Endodermal cell (in vitro differentiated cells): ENCODE results near the gene SRGN. TPM values are rescaled to one million over a fixed set of nuclear protein-coding genes. Genes with fewer than 3 reads are reported as not detected.

ENCODE experiments used
- DNase-seq: peaks from one replicate; pipeline ENCODE4 v3.0.0-alpha.2; 2017
- H3K27ac ChIP-seq: 2 replicates; pipeline ENCODE4 v1.5.1; 2013; ENCODE audit warnings: mild to moderate bottlenecking, low read depth, low read length, moderate library complexity
- H3K27me3 ChIP-seq: 2 replicates; pipeline ENCODE4 v1.6.1; 2013; ENCODE audit warnings: mild to moderate bottlenecking, low read length, moderate library complexity; ENCODE audit not compliant: insufficient read depth, control insufficient read depth, poor library complexity, severe bottlenecking
- H3K36me3 ChIP-seq: 2 replicates; pipeline ENCODE4 v1.7.0; 2013; ENCODE audit warnings: mild to moderate bottlenecking, low read length, moderate library complexity; ENCODE audit not compliant: control insufficient read depth, insufficient read depth
- H3K4me1 ChIP-seq: one replicate; pipeline ENCODE4 v1.7.0; 2013; ENCODE audit warnings: low read length; ENCODE audit not compliant: control insufficient read depth, insufficient read depth
- H3K4me3 ChIP-seq: 2 replicates; pipeline ENCODE4 v1.5.1; 2013; ENCODE audit warnings: mild to moderate bottlenecking, low read length, moderate library complexity
- H3K9ac ChIP-seq: 2 replicates; pipeline ENCODE4 v1.6.1; 2013; ENCODE audit warnings: mild to moderate bottlenecking, low read length, moderate library complexity; ENCODE audit not compliant: poor library complexity, severe bottlenecking; ENCODE audit errors: extremely low read depth
- H3K9me3 ChIP-seq: 2 replicates; pipeline ENCODE4 v1.6.1; 2013; ENCODE audit warnings: mild to moderate bottlenecking, low read length, moderate library complexity; ENCODE audit not compliant: control insufficient read depth
- H3K27ac Mint-ChIP-seq: 2 replicates; pipeline ENCODE4 v1.8.0; 2020; ENCODE audit warnings: mixed read lengths
- H3K27me3 Mint-ChIP-seq: 2 replicates; pipeline ENCODE4 v1.8.0; 2021; ENCODE audit warnings: mild to moderate bottlenecking, mixed read lengths; ENCODE audit not compliant: insufficient read depth
- H3K36me3 Mint-ChIP-seq: 2 replicates; pipeline ENCODE4 v1.8.0; 2020; ENCODE audit warnings: low read depth, mixed read lengths
- H3K4me1 Mint-ChIP-seq: 2 replicates; pipeline ENCODE4 v1.8.0; 2020; ENCODE audit warnings: mixed read lengths
- H3K4me3 Mint-ChIP-seq: 2 replicates; pipeline ENCODE4 v1.8.0; 2020; ENCODE audit warnings: mild to moderate bottlenecking, moderate library complexity, mixed read lengths
- H3K9me3 Mint-ChIP-seq: 2 replicates; pipeline ENCODE4 v1.8.0; 2020; ENCODE audit warnings: mild to moderate bottlenecking, mixed read lengths
- WGBS, 2 experiments: methylation state at CpG; one replicate each; pipeline versions ENCODE4 v1.1.5 to v1.1.7; 2013; ENCODE audit warnings: missing lambda C conversion rate in 2 of 2, mixed read lengths in 1 of 2; ENCODE audit not compliant: insufficient coverage in 1 of 2, insufficient read length in 1 of 2; 5-methylcytosine and 5-hydroxymethylcytosine counted together
- total RNA-seq, 2 donors: library from RNA; stranded (reverse); fragmentation: NEBNext Ultra II Directional in 1 of 2; extraction: Animal tissue kit (Norgen Biotek cat#: 25700) in 1 of 2; gene quantifications; 2 replicates in 1 of 2; 3 replicates in 1 of 2; pipeline ENCODE4 v1.2.1, GENCODE V29; 2021
- TF ChIP-seq, protein P1 (sequence below): fragments of 200-600 bp; sonication (generic); conservative IDR thresholded peaks from 2 replicates; pipeline ENCODE4 v1.5.0; 2021; ENCODE audit warnings: antibody characterized with exemption, mild to moderate bottlenecking

The SRGN gene
- total RNA-seq, 2 donors from 2014 or later: not detected

DNA sequence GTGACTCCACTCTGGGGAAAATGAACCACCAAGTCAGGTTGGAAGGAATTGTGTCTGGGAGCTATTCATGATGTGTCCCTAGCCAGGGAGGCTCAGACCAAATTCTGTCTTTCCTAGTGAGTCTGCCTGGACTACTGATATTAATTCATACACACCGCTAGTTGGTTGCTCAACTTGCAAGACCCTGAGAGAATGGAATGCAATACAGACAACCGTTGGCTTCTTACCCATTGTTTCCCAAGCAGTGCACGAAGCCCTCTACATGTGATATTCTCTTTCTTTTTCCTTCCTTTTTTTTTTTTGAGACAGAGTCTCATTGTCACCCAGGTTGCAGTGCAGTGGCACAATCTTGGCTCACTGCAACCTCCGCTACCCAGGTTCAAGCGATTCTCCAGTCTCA lies 19.4 kb upstream of the SRGN start:
- Histone ChIP-seq H3K27me3 (peaks cover 6% of the 10 kb centered on the region), H3K27ac (no peak overlapping the region), H3K9ac (no peak overlapping the region), H3K4me3 (no peak overlapping the region), H3K9me3 (no peaks in the 10 kb centered on the region), H3K36me3 (no peaks in the 10 kb centered on the region), H3K4me1 (no peaks in the 10 kb centered on the region)
- TF ChIP-seq, protein P1, sequence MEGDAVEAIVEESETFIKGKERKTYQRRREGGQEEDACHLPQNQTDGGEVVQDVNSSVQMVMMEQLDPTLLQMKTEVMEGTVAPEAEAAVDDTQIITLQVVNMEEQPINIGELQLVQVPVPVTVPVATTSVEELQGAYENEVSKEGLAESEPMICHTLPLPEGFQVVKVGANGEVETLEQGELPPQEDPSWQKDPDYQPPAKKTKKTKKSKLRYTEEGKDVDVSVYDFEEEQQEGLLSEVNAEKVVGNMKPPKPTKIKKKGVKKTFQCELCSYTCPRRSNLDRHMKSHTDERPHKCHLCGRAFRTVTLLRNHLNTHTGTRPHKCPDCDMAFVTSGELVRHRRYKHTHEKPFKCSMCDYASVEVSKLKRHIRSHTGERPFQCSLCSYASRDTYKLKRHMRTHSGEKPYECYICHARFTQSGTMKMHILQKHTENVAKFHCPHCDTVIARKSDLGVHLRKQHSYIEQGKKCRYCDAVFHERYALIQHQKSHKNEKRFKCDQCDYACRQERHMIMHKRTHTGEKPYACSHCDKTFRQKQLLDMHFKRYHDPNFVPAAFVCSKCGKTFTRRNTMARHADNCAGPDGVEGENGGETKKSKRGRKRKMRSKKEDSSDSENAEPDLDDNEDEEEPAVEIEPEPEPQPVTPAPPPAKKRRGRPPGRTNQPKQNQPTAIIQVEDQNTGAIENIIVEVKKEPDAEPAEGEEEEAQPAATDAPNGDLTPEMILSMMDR: no peak
- Mint-ChIP-seq H3K36me3 (no peaks in the 10 kb centered on the region), H3K4me3 (no peak overlapping the region), H3K4me1 (no peaks in the 10 kb centered on the region), H3K9me3 (no peaks in the 10 kb centered on the region), H3K27ac (no peak overlapping the region), H3K27me3 (peaks cover 6% of the 10 kb centered on the region)
- WGBS, 2 experiments: 89 to 93% methylated on average over 2 to 5 of the region's 5 CpGs
- no peak for DNase-seq

DNA sequence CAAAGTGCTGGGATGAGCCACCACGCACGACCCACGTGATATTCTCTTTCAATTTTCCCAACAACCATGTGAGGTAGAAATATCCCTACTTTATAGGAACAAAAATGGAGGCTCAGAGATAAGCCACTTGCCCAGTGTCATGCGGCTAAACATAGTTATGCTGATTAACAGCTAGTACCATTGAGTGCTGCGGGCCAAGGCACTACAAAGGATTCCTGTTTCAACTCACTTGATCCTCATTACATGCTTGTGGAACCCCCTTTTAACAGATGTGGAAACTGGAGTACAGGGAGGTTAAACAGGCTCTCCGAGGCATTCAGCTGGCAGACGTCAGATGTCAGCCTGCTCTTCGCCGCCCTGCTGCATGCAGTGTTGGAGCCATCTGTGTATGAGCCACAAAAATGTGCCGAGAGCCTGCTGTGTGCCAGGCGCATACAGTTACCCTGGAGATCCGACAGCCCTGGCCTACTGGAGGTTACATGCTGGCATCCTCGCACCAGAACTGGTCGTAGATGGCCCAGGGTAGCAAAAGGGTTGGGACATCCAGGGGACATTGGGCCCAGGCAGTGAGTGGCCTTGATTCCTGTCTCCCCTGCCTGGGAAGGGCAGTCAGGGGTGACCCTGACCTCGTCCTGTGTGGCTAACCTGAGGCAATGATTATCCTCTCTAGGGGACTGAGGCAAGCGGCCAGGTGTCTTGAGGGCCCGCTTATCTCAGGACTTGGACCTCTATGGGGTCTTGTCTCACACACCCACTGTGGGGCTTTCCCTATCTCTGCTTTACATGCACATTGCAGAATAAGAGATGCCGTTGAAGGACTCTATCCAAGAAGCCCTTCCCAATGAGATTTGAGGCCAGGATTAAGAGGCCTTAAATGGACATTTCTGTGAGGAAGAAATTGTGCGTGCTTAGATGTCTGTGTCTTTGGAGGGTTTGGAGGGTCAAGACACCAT lies 18.5 kb upstream of the SRGN start:
- Mint-ChIP-seq H3K4me3 (no peak overlapping the region), H3K4me1 (no peaks in the 10 kb centered on the region), H3K27ac (no peak overlapping the region), H3K36me3 (no peaks in the 10 kb centered on the region), H3K27me3 (peaks cover 6% of the 10 kb centered on the region), H3K9me3 (no peaks in the 10 kb centered on the region)
- Histone ChIP-seq H3K27ac (no peak overlapping the region), H3K4me3 (no peak overlapping the region), H3K4me1 (no peaks in the 10 kb centered on the region), H3K9me3 (no peaks in the 10 kb centered on the region), H3K36me3 (no peaks in the 10 kb centered on the region), H3K27me3 (no peaks in the 10 kb centered on the region), H3K9ac (no peak overlapping the region)
- TF ChIP-seq, protein P1: no peak
- no peak for DNase-seq
- 85 to 91% methylated on average over 18 to 19 of the region's 19 CpGs for WGBS, 2 experiments

DNA sequence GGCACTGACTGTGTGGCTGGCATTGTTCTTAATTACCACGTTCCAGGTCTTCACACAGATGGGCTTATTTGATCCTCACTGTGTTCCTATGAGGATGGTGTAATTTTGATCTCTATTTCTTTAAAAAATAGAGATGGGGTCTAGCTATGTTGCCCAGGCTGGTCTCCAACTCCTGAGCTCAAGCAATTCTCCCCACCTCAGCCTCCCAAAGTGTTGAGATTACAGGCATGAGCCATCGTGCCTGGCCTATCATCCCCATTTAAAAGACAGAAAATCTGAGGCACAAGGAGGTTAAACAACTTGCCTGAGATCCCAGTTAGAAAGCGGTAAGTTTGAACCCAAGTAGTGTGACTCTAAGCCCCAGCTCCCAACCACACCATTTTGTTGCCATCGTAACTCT lies 17.0 kb upstream of the SRGN start:
- Histone ChIP-seq H3K27me3 (no peaks in the 10 kb centered on the region), H3K4me3 (no peak overlapping the region), H3K36me3 (no peaks in the 10 kb centered on the region), H3K4me1 (no peaks in the 10 kb centered on the region), H3K9ac (no peak overlapping the region), H3K9me3 (no peaks in the 10 kb centered on the region), H3K27ac (no peak overlapping the region)
- H3K27ac Mint-ChIP-seq: no peak overlapping the region
- H3K27me3 Mint-ChIP-seq: peaks cover 2% of the 10 kb centered on the region
- TF ChIP-seq, protein P1: no peak
- WGBS, 2 experiments: 92 to 100% methylated on average over 1 to 4 of the region's 4 CpGs
- H3K4me1 Mint-ChIP-seq: no peaks in the 10 kb centered on the region
- H3K36me3 Mint-ChIP-seq: no peaks in the 10 kb centered on the region
- H3K9me3 Mint-ChIP-seq: no peaks in the 10 kb centered on the region
- no peak for DNase-seq
- H3K4me3 Mint-ChIP-seq: no peak overlapping the region
